HepG2 (cell line): Measurements from ENCODE around the gene LRP2. TPM values are rescaled to one million over a fixed set of nuclear protein-coding genes. Genes with fewer than 3 reads are reported as not detected.

Experiments used
- ATAC-seq: fragments of 200-7000 bp; cut with Tn5 transposase; 3 replicates; pipeline ENCODE4 v1.9.1; 2020; ENCODE audit warnings: mild to moderate bottlenecking, moderate library complexity
- BruUV-seq: library from RNA; stranded (reverse); fragments of 400-500 nt; replicated peaks from 2 replicates; lab custom pipeline; 2021; lab: Mats Ljungman, UMichigan
- CTCF ChIA-PET: fragments of 300-600 bp; formaldehyde crosslinking; extraction: SDS; loops from one replicate; lab custom pipeline; 2021; ENCODE audit warnings: low total read pairs, inconsistent platforms, low intra/inter-chr PET ratio; lab: Yijun Ruan, JAX
- POLR2A ChIA-PET: fragments of 350-600 bp; sonication (Branson Sonifier 250); formaldehyde crosslinking; loops from one replicate; lab custom pipeline; 2020; ENCODE audit warnings: antibody characterized with exemption, inconsistent platforms; lab: Yijun Ruan, JAX
- DNase-seq: peaks from one replicate; pipeline ENCODE4 v3.0.0-alpha.2; 2015; ENCODE audit warnings: low spot score
- FAIRE-seq: peaks from 3 replicates; lab custom pipeline; 2011; peaks lifted over from hg19 to GRCh38; lab: Jason Lieb, UNC
- H2AFZ ChIP-seq: one replicate; pipeline ENCODE4 v1.6.1; 2011; ENCODE audit warnings: low read length, inconsistent platforms
- H3K27ac ChIP-seq: fragments of 300-600 bp; 3 replicates; pipeline ENCODE4 v1.8.0; 2011; ENCODE audit warnings: mixed run types, mild to moderate bottlenecking, mixed read lengths, low read length, inconsistent platforms; ENCODE audit not compliant: insufficient read depth; ENCODE audit errors: extremely low read length
- H3K27me3 ChIP-seq, 2 experiments: fragments of 200-600 bp in 1 of 2; 2 replicates in 1 of 2; 3 replicates in 1 of 2; pipeline versions ENCODE4 v1.6.0 to v1.8.0; 2011; ENCODE audit warnings: low read length in 2 of 2, mild to moderate bottlenecking in 2 of 2, moderate library complexity in 2 of 2, inconsistent platforms in 1 of 2; ENCODE audit not compliant: insufficient read depth in 2 of 2, control insufficient read depth in 1 of 2
- H3K36me3 ChIP-seq, 2 experiments: fragments of 200-600 bp in 1 of 2; replicated peaks in 1 of 2; 2 replicates in 1 of 2; 3 replicates in 1 of 2; pipeline versions ENCODE4 v1.5.1 to v1.8.0; 2011; ENCODE audit warnings: low read length in 2 of 2, inconsistent platforms in 1 of 2; ENCODE audit not compliant: insufficient read depth in 2 of 2, control insufficient read depth in 1 of 2
- H3K4me1 ChIP-seq: 2 replicates; pipeline ENCODE4 v1.5.1; 2012; ENCODE audit warnings: low read length, inconsistent platforms; ENCODE audit not compliant: insufficient read depth
- H3K4me2 ChIP-seq: 2 replicates; pipeline ENCODE4 v1.6.0; 2011; ENCODE audit warnings: low read depth, low read length, inconsistent platforms
- H3K4me3 ChIP-seq, 3 experiments: fragments of 200-600 bp in 1 of 3; sonication (generic), shearing (Covaris generic) in 1 of 3; replicated peaks in 1 of 3; 2 replicates each; pipeline ENCODE4 v1.5.1; 2011 to 2016; ENCODE audit warnings: low read length in 3 of 3, inconsistent platforms in 2 of 3, low read depth in 2 of 3, mild to moderate bottlenecking in 2 of 3, control low read depth in 1 of 3, mixed read lengths in 1 of 3; ENCODE audit not compliant: insufficient read depth in 1 of 3
- H3K79me2 ChIP-seq: one replicate; pipeline ENCODE4 v1.6.1; 2011; ENCODE audit warnings: low read length, inconsistent platforms; ENCODE audit not compliant: insufficient read depth
- H3K9ac ChIP-seq: 2 replicates; pipeline ENCODE4 v1.6.0; 2011; ENCODE audit warnings: mild to moderate bottlenecking, low read depth, low read length, inconsistent platforms; ENCODE audit not compliant: insufficient read depth
- H3K9me3 ChIP-seq: 2 replicates; pipeline ENCODE4 v1.5.1; 2012; ENCODE audit warnings: mild to moderate bottlenecking, low read length
- H4K20me1 ChIP-seq: 2 replicates; pipeline ENCODE4 v1.6.0; 2011; ENCODE audit warnings: inconsistent platforms, mild to moderate bottlenecking, low read length, moderate library complexity; ENCODE audit not compliant: insufficient read depth
- CHD2 ChIP-seq: IDR thresholded peaks from 2 replicates; pipeline ENCODE4 v1.6.1; 2011; ENCODE audit warnings: low read depth, low read length, improper control_type of control experiment
- ETV5 ChIP-seq: IDR thresholded peaks from 2 replicates; pipeline ENCODE4 v1.6.1; 2018; ENCODE audit warnings: missing biosample characterization, missing genetic modification reagents, inconsistent platforms, borderline replicate concordance
- ZBTB21 ChIP-seq: sonication (generic); formaldehyde crosslinking; IDR thresholded peaks from 2 replicates; pipeline ENCODE4 v1.4.0; 2020; ENCODE audit warnings: missing genetic modification reagents
- ZNF326 ChIP-seq: sonication (generic); formaldehyde crosslinking; IDR thresholded peaks from 2 replicates; pipeline ENCODE4 v1.4.0; 2020; ENCODE audit warnings: missing genetic modification reagents, borderline replicate concordance
- ZNF333 ChIP-seq: sonication (generic); formaldehyde crosslinking; IDR thresholded peaks from 2 replicates; pipeline ENCODE4 v1.4.0; 2020; ENCODE audit warnings: mild to moderate bottlenecking, missing genetic modification reagents, borderline replicate concordance
- WGBS: methylation state at CpG from one replicate; pipeline ENCODE4 v1.1.6; 2017; ENCODE audit warnings: low lambda C conversion rate; 5-methylcytosine and 5-hydroxymethylcytosine counted together
- in situ Hi-C: cut with HindIII; loops from 2 replicates; pipeline ENCODE4 v1.10.0; 2017; ENCODE audit warnings: low pct_unique_long_range_greater_than_20kb; ENCODE audit not compliant: extremely low pct_ligation_motif_present
- intact Hi-C: fragments of 100-400 bp; cut with micrococcal nuclease; formaldehyde crosslinking; loops from one replicate; pipeline ENCODE4 v1.10.0; 2022; ENCODE audit not compliant: unreplicated experiment
- polyA plus RNA-seq, 8 experiments: library from polyadenylated mRNA; depleted of rRNA in 3 of 8; stranded (reverse) in 7 of 8; unstranded in 1 of 8; fragments of >200 nt; fragmentation: Illumina TruSeq in 4 of 8; extraction: Trizol in 4 of 8; gene quantifications; 2 replicates each; pipeline versions ENCODE4 v1.2.1 to v1.2.3, GENCODE V29; 2011 to 2016; ENCODE audit warnings: low read depth in 4 of 8, missing spikeins in 1 of 8, mixed read lengths in 1 of 8; ENCODE audit not compliant: insufficient read depth in 1 of 8
- total RNA-seq, 5 experiments: library from RNA; depleted of rRNA; stranded (reverse); fragments of >200 nt; fragmentation: Illumina TruSeq; extraction: Trizol; gene quantifications; 2 replicates each; pipeline ENCODE4 v1.2.3, GENCODE V29; 2016; ENCODE audit warnings: low read depth in 1 of 5
- TF ChIP-seq, protein P1 (sequence below): fragments of 450-650 bp; IDR thresholded peaks from 2 replicates; pipeline ENCODE4 v1.6.1; 2017; ENCODE audit warnings: mild to moderate bottlenecking

Gene LRP2
- total and polyA plus RNA-seq, 2 of the 13 experiments (the other 11 are each of a cell fraction or from before 2014, with no cell fraction given) = 0.03 to 0.15 TPM

DNA sequence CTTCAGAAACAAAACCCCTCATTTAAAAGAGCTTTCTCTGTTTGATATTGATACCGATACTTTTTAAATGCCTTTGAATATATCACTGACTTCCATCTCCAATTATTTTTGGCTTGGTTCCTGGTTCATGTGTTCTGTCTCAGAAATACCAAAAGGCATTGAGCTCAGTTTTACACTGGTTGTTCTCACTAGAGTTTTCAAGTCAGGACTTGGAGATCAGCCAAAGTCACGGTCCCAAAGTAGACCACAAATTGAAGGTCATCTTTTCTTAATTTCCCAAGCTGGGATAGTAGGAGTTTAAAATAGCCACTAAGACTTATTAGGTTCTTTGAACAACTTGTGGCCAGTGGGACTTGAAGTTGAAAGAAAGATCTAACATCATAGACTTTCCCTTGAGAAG, 268.8 kb downstream of the LRP2 start (continued):
- no peak for TF ChIP-seq ZNF326 (CRISPR knock-in tag)
- TF ChIP-seq ZNF333 (CRISPR knock-in tag) = no peak
- TF ChIP-seq ZBTB21 (CRISPR knock-in tag) = no peak

DNA sequence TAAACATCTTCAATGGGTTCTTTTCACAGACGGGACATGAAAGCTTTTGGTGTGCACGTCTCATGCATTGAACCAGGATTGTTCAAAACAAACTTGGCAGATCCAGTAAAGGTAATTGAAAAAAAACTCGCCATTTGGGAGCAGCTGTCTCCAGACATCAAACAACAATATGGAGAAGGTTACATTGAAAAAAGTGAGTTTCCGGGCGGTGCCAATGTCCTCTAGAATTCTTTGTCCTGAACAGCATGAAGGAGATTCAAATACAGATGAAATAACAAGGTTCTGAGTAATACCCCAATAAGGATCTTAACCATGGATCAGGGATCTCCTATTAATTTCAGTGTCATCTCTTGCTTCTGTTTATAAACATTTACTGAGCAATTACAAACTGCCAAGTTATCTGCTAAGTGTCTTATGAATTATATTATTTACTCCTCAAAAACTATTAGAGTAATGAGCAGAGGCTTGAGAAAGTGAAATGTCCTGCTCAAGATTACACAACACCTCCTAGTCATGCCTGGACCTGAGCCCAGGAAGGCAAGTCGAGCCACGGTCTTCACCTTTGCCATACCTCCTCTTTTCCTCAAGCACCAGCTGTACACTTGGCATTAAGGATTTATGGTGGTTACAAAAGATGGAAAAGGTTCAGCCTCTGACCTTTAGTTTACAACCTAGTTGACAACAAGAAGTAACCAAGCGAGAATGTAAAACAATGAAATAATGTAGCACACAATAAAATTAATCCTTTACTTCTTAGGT, 270.4 kb downstream of the LRP2 start:
- TF ChIP-seq CHD2 (no peak), ETV5 (no peak)
- TF ChIP-seq, protein P1, sequence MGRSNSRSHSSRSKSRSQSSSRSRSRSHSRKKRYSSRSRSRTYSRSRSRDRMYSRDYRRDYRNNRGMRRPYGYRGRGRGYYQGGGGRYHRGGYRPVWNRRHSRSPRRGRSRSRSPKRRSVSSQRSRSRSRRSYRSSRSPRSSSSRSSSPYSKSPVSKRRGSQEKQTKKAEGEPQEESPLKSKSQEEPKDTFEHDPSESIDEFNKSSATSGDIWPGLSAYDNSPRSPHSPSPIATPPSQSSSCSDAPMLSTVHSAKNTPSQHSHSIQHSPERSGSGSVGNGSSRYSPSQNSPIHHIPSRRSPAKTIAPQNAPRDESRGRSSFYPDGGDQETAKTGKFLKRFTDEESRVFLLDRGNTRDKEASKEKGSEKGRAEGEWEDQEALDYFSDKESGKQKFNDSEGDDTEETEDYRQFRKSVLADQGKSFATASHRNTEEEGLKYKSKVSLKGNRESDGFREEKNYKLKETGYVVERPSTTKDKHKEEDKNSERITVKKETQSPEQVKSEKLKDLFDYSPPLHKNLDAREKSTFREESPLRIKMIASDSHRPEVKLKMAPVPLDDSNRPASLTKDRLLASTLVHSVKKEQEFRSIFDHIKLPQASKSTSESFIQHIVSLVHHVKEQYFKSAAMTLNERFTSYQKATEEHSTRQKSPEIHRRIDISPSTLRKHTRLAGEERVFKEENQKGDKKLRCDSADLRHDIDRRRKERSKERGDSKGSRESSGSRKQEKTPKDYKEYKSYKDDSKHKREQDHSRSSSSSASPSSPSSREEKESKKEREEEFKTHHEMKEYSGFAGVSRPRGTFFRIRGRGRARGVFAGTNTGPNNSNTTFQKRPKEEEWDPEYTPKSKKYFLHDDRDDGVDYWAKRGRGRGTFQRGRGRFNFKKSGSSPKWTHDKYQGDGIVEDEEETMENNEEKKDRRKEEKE = no peak
- Histone ChIP-seq H3K9ac (no peak overlapping the region), H3K4me2 (no peak overlapping the region), H3K27me3 (peaks cover 0 to 6% of the 10 kb centered on the region in 2 experiments; a peak in 1 of 5 replicates), H4K20me1 (no peaks in the 10 kb centered on the region), H3K9me3 (no peaks in the 10 kb centered on the region), H3K36me3 (no peaks in the 10 kb centered on the region), H3K4me3 (no peak overlapping the region), H3K27ac (no peak overlapping the region), H2AFZ (no peak overlapping the region), H3K79me2 (no peaks in the 10 kb centered on the region), H3K4me1 (no peaks in the 10 kb centered on the region)
- no peak for ATAC-seq
- BruUV-seq = no TSS peak
- no peak for FAIRE-seq
- ChIA-PET POLR2A (no interaction called here), CTCF (no interaction called here)
- no peak for DNase-seq
- 9% methylated on average over 8 of the region's 8 CpGs for WGBS
- intact Hi-C loops (no loop called here), in situ Hi-C loops (no loop called here)
